HG03460 (cell line): Measurements from ENCODE around the gene FOXO4.
A peak's percentile ranks its signal among the peaks of the same experiment; 100 is the strongest.

ENCODE experiments used
- ATAC-seq: cut with Tn5 transposase; IDR thresholded peaks from one replicate; pipeline ENCODE4 v1.9.1; 2021; ENCODE audit not compliant: unreplicated experiment

Gene FOXO4

DNA sequence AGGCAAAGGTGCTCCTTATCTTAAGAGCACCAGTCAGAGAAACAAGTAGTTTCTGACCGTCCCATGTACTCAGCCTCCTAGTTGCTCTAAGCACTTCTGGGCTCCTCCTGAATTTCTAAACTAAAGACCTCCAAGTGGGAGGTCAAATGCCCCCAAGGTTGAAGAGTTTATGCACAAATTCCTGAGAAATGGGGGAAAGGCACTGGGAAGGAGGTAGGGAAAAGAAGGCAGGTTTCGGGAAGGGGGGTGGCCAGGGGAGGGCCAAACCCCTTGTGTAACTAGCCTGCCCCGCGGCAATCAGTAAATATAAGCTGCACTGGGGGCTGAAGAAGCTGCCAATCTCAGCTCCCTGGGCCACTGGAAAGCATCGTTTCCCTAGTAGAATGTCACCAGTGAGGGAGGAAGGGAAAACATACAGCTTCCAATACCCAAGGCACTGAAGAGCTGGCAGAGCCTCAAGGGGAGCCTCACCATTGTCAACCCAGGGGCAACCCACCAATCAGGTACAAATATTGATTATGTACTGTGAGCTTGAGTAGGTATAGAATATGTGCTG lies 3.4 kb downstream of the FOXO4 start:
- ATAC-seq: no peak

DNA sequence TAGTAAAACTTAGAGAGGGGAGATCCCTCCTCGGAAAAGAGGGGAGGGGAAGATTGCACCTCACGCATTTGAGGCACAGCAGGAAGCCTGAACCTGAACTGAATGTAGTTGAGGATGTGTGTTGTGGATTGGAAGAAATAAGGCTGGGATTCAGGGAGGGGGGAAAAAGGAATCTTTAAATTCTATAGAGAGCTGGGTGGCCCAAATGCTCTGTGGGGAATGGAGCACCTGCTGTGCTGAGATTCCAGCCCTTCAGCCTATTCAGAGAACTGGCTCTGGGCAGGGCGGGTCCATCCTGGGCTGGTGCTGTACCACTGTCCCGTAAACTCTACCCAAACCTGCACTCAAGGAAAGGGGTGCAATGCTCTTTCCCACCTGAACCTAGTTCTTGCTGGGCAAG lies 4.1 kb downstream of the FOXO4 start:
- no peak for ATAC-seq

DNA sequence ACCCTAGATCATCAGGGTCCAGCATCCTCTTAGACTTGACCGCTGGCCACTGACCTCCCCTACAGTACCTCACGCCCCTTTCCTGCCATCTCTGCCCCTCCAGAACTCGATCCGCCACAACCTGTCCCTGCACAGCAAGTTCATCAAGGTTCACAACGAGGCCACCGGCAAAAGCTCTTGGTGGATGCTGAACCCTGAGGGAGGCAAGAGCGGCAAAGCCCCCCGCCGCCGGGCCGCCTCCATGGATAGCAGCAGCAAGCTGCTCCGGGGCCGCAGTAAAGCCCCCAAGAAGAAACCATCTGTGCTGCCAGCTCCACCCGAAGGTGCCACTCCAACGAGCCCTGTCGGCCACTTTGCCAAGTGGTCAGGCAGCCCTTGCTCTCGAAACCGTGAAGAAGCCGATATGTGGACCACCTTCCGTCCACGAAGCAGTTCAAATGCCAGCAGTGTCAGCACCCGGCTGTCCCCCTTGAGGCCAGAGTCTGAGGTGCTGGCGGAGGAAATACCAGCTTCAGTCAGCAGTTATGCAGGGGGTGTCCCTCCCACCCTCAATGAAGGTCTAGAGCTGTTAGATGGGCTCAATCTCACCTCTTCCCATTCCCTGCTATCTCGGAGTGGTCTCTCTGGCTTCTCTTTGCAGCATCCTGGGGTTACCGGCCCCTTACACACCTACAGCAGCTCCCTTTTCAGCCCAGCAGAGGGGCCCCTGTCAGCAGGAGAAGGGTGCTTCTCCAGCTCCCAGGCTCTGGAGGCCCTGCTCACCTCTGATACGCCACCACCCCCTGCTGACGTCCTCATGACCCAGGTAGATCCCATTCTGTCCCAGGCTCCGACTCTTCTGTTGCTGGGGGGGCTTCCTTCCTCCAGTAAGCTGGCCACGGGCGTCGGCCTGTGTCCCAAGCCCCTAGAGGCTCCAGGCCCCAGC lies 5.2 kb downstream of the FOXO4 start:
- no peak for ATAC-seq

DNA sequence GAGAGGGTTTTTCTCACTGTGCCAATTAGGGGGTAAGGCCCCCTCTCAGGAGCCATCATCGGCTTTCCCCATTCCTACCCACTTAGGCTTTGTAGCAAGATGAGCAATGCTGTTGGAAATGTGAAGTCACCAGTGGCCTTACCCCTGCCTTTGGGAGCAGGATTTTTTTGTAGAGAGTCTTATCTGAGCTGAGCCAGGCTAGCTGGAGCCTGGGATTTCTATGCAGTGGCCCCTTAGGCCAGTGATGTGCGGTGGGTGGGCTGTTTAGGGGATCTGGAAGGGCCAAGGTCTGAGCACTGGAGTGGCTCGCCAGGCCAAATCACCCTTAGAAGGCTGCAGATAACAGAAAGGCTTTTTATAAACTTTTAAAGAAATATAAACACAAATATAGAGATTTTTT lies 6.6 kb downstream of the FOXO4 start:
- no peak for ATAC-seq

DNA sequence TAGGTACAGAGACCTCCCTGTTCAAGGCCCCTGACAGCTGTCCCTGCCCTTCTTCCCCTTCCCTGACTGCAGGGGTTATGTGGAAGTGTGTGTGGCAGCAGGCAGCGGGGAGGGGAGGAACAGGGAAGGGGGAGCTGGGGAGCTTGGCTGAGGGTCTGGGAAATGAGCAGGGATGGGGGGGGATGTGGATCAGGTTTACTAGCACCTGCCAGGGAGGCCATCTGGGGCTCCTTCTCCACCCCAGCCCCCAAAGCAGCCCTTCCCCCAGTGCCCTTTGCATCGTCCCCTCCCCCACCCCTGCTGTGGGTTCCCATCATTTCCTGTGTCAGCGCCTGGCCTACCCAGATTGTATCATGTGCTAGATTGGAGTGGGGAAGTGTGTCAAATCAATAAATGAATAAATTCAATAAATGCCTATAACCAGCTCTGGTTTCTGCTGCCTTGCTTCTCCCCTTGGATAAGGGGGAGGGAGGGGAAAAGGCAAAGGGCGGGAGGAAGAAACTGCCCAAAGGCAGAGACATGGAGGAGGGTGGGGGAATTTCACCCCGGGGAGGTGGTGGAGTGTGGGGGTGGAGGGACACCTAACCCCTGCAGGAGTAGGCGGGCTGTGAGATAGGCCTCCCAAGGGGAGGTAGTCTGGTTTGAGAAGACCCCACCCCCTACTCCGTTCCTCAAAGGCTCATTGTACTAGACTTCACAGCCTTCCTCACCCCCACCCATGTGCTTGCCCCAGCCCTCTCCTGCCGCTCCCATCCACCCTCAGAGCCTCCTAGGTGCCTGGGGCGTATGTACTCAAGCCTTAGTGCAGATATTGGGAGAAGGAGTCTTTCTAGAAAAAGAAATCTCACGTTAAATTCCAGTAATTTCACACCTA lies 7.7 kb downstream of the FOXO4 start:
- ATAC-seq: peak; percentile 42

DNA sequence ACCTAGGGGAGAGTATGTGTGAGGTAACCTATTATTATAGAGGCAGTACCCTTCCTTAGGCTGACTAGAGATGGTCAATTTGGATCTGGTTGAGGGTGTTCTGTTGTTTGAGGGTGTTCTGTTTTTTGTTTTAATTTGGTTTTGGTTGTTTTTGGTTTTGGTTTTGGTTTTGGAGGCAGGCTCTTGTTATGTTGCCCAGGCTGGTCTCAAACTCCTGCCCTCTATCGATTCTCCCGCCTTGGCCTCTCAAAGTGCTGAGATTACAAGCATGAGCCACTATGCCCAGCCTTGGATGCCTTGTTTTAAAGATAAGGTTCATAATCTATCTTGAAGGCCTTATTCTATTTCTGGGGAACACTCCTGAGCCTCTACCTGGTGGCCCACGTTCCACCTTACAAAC lies 10.0 kb downstream of the FOXO4 start:
- ATAC-seq: no peak

DNA sequence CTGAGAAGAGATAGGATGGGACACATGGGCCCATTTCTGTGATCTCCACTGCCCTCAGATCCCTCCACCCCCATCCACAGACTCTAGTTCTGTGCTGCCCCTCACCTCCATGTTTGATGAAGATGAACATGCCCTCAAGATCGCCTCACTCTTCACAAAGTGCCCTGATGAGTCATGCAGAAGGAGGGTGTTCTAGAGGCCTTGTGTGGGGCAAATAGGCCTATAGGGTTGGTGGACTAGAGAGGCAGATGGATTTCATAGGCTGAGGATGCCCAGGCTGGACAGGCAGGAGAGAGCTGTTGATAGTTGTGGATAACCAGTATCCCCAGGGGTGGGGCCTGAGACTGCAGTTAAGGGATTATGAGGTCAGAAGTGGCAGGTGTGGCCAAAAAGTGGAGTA lies 10.8 kb downstream of the FOXO4 start, which contains the start of gene CXorf65:
CXorf65 (minus strand) TSS at position 314 of the 400 bp plus-strand sequence; CDS start at position 130, 184 bp downstream.
- no peak for ATAC-seq

DNA sequence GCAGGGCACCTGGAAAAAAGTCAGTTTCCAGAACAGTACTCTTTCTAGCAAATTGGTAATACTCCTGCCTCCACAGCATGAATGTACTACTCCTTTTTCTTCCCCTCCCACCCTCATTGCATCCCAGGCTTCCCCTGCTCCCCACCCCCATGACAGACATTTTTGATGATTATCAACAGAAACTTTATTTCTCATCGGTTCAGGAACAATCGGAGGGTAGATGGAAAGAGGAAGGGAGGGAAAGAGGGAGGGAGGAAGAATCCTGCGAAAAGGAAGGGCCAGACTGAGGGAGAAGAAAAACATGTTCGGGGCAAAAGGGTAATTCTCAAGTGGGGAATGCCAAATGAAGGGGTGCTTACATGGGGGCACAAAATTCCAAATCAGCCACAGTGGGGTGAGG lies 11.6 kb downstream of the FOXO4 start:
- no peak for ATAC-seq

DNA sequence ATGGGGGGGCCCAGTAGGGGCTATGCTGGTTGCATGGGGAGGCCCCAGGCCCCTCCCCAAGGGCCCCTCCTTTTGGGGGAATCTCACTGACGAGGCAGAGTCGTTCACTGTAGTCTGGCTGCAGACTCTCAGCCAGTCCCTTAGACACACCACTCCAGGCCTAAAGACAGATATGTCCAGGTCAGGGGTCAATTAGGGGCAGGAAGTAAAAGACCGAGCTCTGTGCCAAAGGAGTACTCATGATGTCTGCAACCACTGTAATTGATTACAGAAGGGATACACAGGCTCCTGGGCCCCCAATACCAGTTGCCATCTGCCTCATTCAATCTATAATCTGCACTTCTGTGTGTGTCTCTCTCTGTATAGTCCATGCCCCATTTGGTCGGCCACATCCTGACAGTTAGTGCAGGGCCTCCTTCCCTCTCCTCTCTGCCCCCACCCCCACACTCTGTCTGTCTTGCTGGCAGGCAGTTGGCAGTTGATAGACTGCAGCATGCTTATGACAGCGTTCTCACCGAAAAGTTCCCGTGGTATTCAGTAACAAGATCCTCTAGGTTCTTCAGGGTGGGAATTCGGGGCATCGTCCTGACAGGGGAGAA lies 12.2 kb downstream of the FOXO4 start:
- ATAC-seq: no peak

DNA sequence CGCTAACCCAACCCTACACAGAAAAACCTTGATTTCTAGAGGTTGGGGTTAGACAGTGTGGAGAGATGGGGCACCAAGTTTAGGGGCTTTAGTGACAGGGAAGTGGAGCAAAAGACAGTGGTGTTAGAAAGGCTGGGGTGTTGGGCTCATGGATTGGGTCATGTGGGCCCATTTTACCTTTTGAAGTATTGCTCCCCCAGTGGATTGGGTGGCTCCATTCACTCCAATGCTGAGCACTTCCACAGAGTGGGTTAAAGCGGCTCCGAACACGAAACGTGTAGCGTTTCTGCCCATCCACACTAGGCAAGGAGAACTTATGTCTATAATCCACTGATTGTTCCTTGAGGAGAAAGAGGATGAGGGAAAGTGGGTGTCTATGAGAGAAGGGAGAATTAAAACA lies 13.4 kb downstream of the FOXO4 start:
- ATAC-seq: no peak

DNA sequence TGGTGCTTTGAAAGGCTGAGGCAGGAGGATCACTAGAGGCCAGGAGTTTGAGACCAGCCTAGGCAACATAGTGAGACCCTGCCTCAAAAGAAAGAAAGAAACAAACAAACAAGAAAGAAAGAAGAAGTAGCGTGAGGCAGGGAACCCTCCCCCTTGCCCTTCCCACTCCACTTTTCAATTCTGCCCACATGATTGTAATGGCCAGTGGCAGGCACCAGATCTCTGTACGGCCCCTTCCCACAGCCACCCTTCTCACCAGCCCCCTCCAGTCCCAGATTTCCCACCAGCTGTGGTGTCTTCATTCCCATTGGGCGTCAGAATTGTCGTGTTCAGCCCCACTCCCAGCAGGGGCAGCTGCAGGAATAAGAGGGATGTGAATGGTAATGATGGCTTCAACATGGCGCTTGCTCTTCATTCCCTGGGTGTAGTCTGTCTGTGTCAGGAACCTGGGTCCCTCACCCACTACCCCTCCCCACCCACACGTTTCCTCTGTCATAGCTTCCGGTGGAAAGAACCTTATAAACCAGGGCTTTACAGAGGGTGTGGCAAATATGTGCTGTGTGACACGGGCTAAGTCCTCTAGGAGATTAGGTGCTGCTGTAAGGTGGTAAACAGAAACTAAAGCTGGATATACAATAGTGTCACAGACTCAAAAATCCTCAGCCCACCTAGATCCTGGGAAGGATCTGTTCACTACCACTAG lies 15.6 kb downstream of the FOXO4 start, which contains the start of gene IL2RG:
IL2RG (minus strand) TSS at position 437 of the 703 bp plus-strand sequence; CDS start at position 399, 38 bp downstream.
- ATAC-seq: peak; percentile 90

DNA sequence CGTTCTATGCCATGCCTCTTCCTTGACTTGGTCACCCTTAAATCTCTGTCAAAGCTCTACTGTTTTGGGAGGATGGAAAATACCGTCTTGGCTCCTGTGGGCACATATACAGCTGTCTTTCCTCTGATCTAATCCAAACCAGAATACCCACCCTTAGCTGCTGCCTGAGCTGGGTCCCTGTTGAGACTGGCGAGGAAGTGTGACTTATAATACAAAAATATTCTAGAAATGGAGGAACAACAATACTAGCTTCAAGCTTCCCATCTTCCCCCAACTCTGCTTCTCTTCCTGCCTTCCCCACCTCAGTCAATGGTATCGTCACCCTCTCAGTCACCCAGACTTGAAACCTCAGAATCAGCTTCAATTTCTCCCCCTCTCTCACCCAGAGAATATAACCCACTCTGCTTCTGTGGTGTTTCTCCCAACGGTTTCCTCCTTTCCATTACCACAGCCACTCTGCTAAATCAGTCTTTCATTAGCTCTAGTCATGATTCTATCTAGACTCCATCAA lies 16.3 kb downstream of the FOXO4 start:
- ATAC-seq: peak; percentile 39

DNA sequence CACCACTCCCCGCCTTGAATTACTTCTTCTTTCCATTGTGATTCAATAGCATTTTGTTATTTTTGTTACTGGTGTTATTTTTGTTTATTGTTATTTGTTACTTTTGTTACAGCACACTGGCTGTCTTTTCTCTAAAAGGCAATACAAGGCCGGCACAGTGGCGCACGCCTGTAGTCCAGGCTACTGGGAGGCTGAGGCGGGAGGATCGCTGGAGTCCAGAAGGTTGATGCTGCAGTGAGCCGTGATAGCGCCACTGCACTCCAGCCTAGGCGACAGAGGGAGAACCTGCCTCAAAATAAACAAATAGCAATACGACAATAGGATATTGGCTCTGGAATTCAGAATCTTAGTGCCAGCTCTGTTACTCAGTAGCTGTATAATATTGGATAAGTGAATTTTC lies 21.7 kb downstream of the FOXO4 start:
- ATAC-seq: no peak

DNA sequence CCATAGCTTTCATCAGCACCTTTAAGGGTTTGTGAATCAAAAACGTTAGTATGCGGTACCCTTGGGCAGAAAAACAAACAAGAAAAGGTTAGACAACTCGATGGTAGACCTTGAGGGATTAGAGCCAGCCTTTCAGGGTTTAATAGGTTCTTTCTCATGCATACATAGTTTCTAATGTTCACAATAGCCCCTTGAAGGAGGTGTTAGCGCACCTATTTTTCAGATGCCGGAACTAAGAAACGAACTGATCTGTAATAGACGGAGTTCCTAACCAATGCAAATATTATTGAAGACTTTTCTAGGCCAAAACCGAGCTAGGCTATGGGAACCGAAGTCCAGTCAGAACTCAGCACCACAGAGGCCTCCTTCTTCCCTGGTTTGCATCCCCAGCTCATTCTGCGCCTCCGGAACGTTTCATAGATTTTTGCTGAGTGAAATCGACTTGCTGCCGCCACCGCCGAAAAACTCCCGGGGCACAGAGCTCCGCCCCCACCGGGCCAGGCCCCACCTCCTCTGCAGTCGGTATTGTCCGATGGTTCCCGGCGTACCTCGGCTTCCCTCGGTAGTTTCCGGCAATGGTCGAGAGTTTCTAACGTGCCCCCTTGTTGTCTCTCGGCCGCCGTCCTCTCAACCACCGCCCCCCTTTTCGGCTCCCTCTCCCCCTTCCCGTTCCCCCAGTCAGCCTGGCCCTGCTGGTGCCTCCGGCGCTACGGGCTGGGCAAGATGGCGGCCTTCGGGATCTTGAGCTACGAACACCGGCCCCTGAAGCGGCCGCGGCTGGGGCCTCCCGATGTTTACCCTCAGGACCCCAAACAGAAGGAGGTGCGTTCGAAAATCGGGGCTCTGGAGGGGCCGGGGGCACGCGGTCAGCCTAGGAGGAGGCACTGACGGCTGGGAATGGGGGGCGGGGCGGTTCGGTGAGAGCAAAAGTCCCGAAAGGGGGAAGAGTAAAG lies 22.7 kb downstream of the FOXO4 start, which contains the start of gene MED12:
MED12 (plus strand) TSS at position 565 of the 953 bp plus-strand sequence; CDS start at position 724, 159 bp downstream.
- peak; percentile 91 for ATAC-seq

DNA sequence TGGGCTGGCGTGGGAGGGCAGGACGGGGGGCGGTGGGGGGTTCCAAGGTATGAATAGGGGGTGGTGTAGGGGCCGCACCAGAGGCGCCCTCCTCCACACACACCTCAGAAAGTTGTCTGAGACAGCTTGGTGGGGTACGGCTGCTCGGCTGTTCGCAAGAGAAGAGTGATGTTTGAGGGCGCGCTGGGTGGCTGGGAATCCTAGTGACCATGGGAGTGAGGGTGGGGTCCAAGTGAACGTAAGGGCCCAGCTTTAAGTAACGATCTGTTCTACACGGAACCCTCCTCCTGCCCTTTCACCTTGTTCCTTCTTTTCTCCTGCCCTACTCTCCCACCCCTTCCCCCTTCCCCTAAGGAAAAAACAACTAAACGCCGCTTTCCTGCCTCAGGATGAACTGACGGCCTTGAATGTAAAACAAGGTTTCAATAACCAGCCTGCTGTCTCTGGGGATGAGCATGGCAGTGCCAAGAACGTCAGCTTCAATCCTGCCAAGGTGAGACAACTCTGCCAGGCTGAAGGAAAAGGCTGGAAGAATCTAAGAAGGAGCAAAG lies 23.4 kb downstream of the FOXO4 start:
- ATAC-seq: peak; percentile 15

DNA sequence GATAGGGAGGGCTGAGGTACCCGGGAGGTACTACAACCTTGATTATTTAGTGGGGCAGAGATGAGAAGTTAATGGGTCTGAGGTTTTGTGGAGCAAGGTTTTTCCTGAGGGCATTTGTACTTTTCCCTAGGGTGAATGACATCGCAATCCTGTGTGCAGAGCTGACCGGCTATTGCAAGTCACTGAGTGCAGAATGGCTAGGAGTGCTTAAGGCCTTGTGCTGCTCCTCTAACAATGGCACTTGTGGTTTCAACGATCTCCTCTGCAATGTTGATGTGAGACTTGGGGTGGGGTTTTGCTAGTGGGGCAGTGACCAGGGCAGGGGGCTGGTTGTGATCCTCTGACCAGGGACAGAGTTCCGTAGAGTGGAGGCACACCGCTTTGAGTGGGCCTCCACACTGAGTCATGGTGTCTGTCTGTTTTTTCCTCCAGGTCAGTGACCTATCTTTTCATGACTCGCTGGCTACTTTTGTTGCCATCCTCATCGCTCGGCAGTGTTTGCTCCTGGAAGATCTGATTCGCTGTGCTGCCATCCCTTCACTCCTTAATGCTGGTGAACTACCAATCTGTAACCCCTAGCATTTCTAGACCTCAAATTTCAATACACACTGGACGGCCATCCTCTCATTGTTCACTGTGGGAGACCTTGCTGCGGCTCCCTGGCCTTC lies 32.6 kb downstream of the FOXO4 start:
- no peak for ATAC-seq

DNA sequence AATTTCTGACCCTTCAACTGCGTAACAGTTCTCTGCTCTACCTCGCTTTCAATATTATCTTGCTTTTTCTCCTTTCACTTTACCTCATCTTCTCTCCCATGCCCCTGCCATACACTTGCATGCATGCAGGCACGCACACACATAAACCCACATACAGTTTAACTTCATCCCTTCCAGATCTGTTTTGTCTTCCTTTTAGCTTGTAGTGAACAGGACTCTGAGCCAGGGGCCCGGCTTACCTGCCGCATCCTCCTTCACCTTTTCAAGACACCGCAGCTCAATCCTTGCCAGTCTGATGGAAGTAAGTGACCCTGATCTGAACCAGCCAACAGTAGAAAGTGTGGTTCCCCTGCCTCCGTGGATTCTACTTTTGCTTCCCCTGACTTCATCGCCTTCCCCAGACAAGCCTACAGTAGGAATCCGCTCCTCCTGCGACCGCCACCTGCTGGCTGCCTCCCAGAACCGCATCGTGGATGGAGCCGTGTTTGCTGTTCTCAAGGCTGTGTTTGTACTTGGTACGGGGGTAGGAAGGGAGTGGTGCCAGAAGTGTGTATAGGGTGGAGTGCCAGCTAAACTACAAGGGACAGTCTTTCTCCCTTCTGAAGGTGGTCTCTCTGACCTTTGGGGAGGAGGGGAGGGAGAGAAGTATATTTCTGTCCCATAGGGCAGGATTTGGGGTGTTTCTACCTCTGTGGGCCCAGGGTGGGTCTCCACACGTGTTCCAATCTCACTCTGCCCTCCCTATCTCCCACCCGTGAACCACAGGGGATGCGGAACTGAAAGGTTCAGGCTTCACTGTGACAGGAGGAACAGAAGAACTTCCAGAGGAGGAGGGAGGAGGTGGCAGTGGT lies 33.5 kb downstream of the FOXO4 start:
- ATAC-seq: no peak
